HG03457 (cell line): Measurements from ENCODE around the gene IARS1.

Experiments
- ATAC-seq: cut with Tn5 transposase; IDR thresholded peaks from one replicate; pipeline ENCODE4 v1.9.1; 2021; ENCODE audit warnings: moderate number of reproducible peaks; ENCODE audit not compliant: unreplicated experiment

The IARS1 gene

DNA sequence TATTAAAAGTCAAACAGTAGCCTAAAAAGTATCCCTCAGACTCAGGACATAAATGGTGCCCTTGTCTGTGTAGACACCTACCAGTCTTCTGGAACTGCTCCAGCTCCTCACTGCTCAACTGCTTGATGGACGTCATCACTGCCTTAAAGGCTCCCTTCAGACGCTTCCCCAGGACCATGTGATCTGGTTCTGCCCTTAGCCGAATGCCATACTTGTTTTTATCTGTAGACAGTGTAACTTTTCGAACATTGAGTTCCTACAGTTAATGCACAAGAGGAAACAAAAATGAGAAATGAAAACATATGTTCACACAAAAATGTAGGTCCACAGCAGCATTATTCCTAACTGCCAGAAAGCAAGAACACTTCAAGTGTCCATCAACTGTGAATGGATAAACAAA, 46.2 kb downstream of the IARS1 start:
- ATAC-seq, result no peak

GRCh38 chr9:92245005-92245797, 48.3 kb downstream of the IARS1 start:
- ATAC-seq, result no peak
